Ectodermal cell (in vitro differentiated cells): ENCODE data around the gene ERI3.

Source experiments
- H3K27ac ChIP-seq: 2 replicates; pipeline ENCODE4 v1.7.0; 2013; ENCODE audit warnings: mild to moderate bottlenecking, low read depth, low read length; ENCODE audit not compliant: insufficient read depth, poor library complexity, severe bottlenecking
- H3K27me3 ChIP-seq: 2 replicates; pipeline ENCODE4 v1.7.0; 2013; ENCODE audit warnings: mild to moderate bottlenecking, low read length; ENCODE audit not compliant: insufficient read depth, control insufficient read depth, poor library complexity, severe bottlenecking
- H3K36me3 ChIP-seq: one replicate; pipeline ENCODE4 v1.7.0; 2013; ENCODE audit warnings: low read length; ENCODE audit not compliant: control insufficient read depth, insufficient read depth
- H3K4me1 ChIP-seq: one replicate; pipeline ENCODE4 v1.7.0; 2013; ENCODE audit warnings: low read length; ENCODE audit not compliant: control insufficient read depth, insufficient read depth
- H3K4me3 ChIP-seq: 2 replicates; pipeline ENCODE4 v1.7.0; 2013; ENCODE audit warnings: low read depth, low read length, control low read depth; ENCODE audit not compliant: insufficient read depth
- H3K9me3 ChIP-seq: 2 replicates; pipeline ENCODE4 v1.7.0; 2013; ENCODE audit warnings: mild to moderate bottlenecking, low read length, moderate library complexity; ENCODE audit not compliant: control insufficient read depth
- WGBS, 2 experiments: methylation state at CpG; one replicate each; pipeline ENCODE4 v1.1.7; 2013; ENCODE audit warnings: missing lambda C conversion rate in 2 of 2; 5-methylcytosine and 5-hydroxymethylcytosine counted together

ERI3 gene

GRCh38 chr1:44271646-44272045 lies 83.4 kb downstream of the ERI3 start:
- H3K36me3 ChIP-seq = no peaks in the 10 kb centered on the region
- H3K4me1 ChIP-seq = peaks cover 11% of the 10 kb centered on the region
- 90 to 97% methylated on average over 3 of the region's 3 CpGs for WGBS, 2 experiments
- no peak overlapping the region for H3K4me3 ChIP-seq
- H3K9me3 ChIP-seq = no peaks in the 10 kb centered on the region
- no peaks in the 10 kb centered on the region for H3K27me3 ChIP-seq
- H3K27ac ChIP-seq = no peak overlapping the region

GRCh38 chr1:44270686-44271628 lies 84.1 kb downstream of the ERI3 start:
- H3K27ac ChIP-seq = no peak overlapping the region
- no peaks in the 10 kb centered on the region for H3K9me3 ChIP-seq
- H3K27me3 ChIP-seq = no peaks in the 10 kb centered on the region
- WGBS, 2 experiments = 90% methylated on average over 6 of the region's 6 CpGs
- H3K4me1 ChIP-seq = peaks cover 7% of the 10 kb centered on the region
- H3K36me3 ChIP-seq = no peaks in the 10 kb centered on the region
- no peak overlapping the region for H3K4me3 ChIP-seq

- no peak overlapping the region for H3K27ac ChIP-seq
- H3K4me3 ChIP-seq = no peak overlapping the region
- H3K9me3 ChIP-seq = no peaks in the 10 kb centered on the region
- no peaks in the 10 kb centered on the region for H3K4me1 ChIP-seq
- no peaks in the 10 kb centered on the region for H3K36me3 ChIP-seq
- no peaks in the 10 kb centered on the region for H3K27me3 ChIP-seq
- 88 to 93% methylated on average over 1 of the region's 1 CpG for WGBS, 2 experiments
Measured at GRCh38 chr1:44268054-44268453, 87.0 kb downstream of the ERI3 start.

- H3K4me1 ChIP-seq = no peaks in the 10 kb centered on the region
- WGBS, 2 experiments = 92 to 97% methylated on average over 5 of the region's 5 CpGs
Measured at GRCh38 chr1:44267438-44267837, 87.6 kb downstream of the ERI3 start.

GRCh38 chr1:44266400-44267344 lies 88.4 kb downstream of the ERI3 start:
- Histone ChIP-seq H3K27me3 (no peaks in the 10 kb centered on the region), H3K27ac (no peak overlapping the region), H3K36me3 (no peaks in the 10 kb centered on the region), H3K9me3 (no peaks in the 10 kb centered on the region), H3K4me3 (no peak overlapping the region), H3K4me1 (peaks cover 6% of the 10 kb centered on the region)
- 93 to 96% methylated on average over 6 of the region's 6 CpGs for WGBS, 2 experiments

More at GRCh38 chr1:44267438-44267837, 87.6 kb downstream of the ERI3 start:
- Histone ChIP-seq H3K4me3 (no peak overlapping the region), H3K27ac (no peak overlapping the region), H3K36me3 (no peaks in the 10 kb centered on the region), H3K9me3 (no peaks in the 10 kb centered on the region), H3K27me3 (no peaks in the 10 kb centered on the region)

- Histone ChIP-seq H3K27me3 (no peaks in the 10 kb centered on the region), H3K9me3 (no peaks in the 10 kb centered on the region), H3K36me3 (no peaks in the 10 kb centered on the region), H3K4me1 (peaks cover 6% of the 10 kb centered on the region), H3K27ac (no peak overlapping the region), H3K4me3 (no peak overlapping the region)
- 89 to 95% methylated on average over 1 of the region's 1 CpG for WGBS, 2 experiments
Measured at GRCh38 chr1:44265656-44266358, 89.2 kb downstream of the ERI3 start.

- no peaks in the 10 kb centered on the region for H3K27me3 ChIP-seq
- 94 to 98% methylated on average over 11 of the region's 11 CpGs for WGBS, 2 experiments
- no peak overlapping the region for H3K4me3 ChIP-seq
- peaks cover 6% of the 10 kb centered on the region for H3K4me1 ChIP-seq
- no peak overlapping the region for H3K27ac ChIP-seq
- no peaks in the 10 kb centered on the region for H3K36me3 ChIP-seq
- H3K9me3 ChIP-seq = no peaks in the 10 kb centered on the region
Measured at GRCh38 chr1:44264451-44264771, 90.6 kb downstream of the ERI3 start.

GRCh38 chr1:44263568-44264450 lies 91.2 kb downstream of the ERI3 start:
- no peaks in the 10 kb centered on the region for H3K27me3 ChIP-seq
- H3K9me3 ChIP-seq = no peaks in the 10 kb centered on the region
- H3K4me3 ChIP-seq = no peak overlapping the region
- H3K4me1 ChIP-seq = peaks cover 6% of the 10 kb centered on the region
- 95 to 96% methylated on average over 9 of the region's 9 CpGs for WGBS, 2 experiments
- H3K27ac ChIP-seq = no peak overlapping the region
- H3K36me3 ChIP-seq = no peaks in the 10 kb centered on the region

- WGBS, 2 experiments = 93 to 99% methylated on average over 4 of the region's 4 CpGs
- no peaks in the 10 kb centered on the region for H3K36me3 ChIP-seq
Measured at GRCh38 chr1:44262816-44263567, 92.1 kb downstream of the ERI3 start.

More at GRCh38 chr1:44262816-44263567, 92.1 kb downstream of the ERI3 start:
- peaks cover 11% of the 10 kb centered on the region for H3K4me1 ChIP-seq
- no peaks in the 10 kb centered on the region for H3K9me3 ChIP-seq
- no peaks in the 10 kb centered on the region for H3K27me3 ChIP-seq
- no peak overlapping the region for H3K27ac ChIP-seq
- H3K4me3 ChIP-seq = no peak overlapping the region
